GM12878 (cell line): ENCODE results near the gene SLC26A11. TPM values are rescaled to one million over a fixed set of nuclear protein-coding genes. Genes with fewer than 3 reads are reported as not detected.
A peak's percentile ranks its signal among the peaks of the same experiment; 100 is the strongest.
"Not testable (repeated sequence)": the region's sequence is repeated elsewhere in the genome, so short reads cannot be mapped to it uniquely, and the experiment has no call there.

Source experiments
- ATAC-seq: fragments of 200-7000 bp; cut with Tn5 transposase; 3 replicates; pipeline ENCODE4 v1.9.1; 2020; ENCODE audit warnings: mild to moderate bottlenecking, moderate library complexity
- BruUV-seq: library from RNA; stranded (reverse); fragments of 400-500 nt; replicated peaks from 2 replicates; lab custom pipeline; 2021; lab: Mats Ljungman, UMichigan
- CTCF ChIA-PET: fragments of 300-600 bp; sonication (Branson Sonifier 250); formaldehyde crosslinking; extraction: SDS; loops from one replicate; lab custom pipeline; 2021; ENCODE audit warnings: inconsistent platforms; lab: Yijun Ruan, JAX
- POLR2A ChIA-PET: fragments of 350-600 bp; formaldehyde crosslinking; extraction: SDS; loops from one replicate; lab custom pipeline; 2021; ENCODE audit warnings: inconsistent platforms; lab: Charles Lee
- RAD21 ChIA-PET: fragments of 300-600 bp; sonication (Branson Sonifier 250); formaldehyde crosslinking; loops from one replicate; lab custom pipeline; 2023; ENCODE audit warnings: antibody characterized with exemption; ENCODE audit not compliant: unreplicated experiment; lab: Charles Lee
- SMC1A ChIA-PET: fragments of 300-600 bp; sonication (Branson Sonifier 250); formaldehyde crosslinking; loops from one replicate; lab custom pipeline; 2023; ENCODE audit not compliant: unreplicated experiment, uncharacterized antibody; lab: Charles Lee
- DNase-seq: peaks from one replicate; pipeline ENCODE4 v3.0.0-alpha.2; 2011; ENCODE audit warnings: low read depth, low spot score
- FAIRE-seq: peaks from 3 replicates; lab custom pipeline; 2011; peaks lifted over from hg19 to GRCh38; lab: Jason Lieb, UNC
- H2AFZ ChIP-seq: 2 replicates; pipeline ENCODE4 v1.6.0; 2011; ENCODE audit warnings: low read depth, low read length, control low read depth; ENCODE audit not compliant: control insufficient read depth
- H3K27ac ChIP-seq: 2 replicates; pipeline ENCODE4 v1.5.1; 2011; ENCODE audit warnings: control low read depth; ENCODE audit not compliant: control insufficient read depth, insufficient read depth
- H3K27me3 ChIP-seq, 2 experiments: replicated peaks in 1 of 2; 2 replicates each; pipeline versions ENCODE4 v1.6.0 to v1.6.1; 2011; ENCODE audit warnings: low read length in 1 of 2; ENCODE audit not compliant: control insufficient read depth in 2 of 2, insufficient read depth in 2 of 2
- H3K36me3 ChIP-seq, 2 experiments: 2 replicates each; pipeline ENCODE4 v1.5.1; 2011; ENCODE audit warnings: low read length in 1 of 2; ENCODE audit not compliant: control insufficient read depth in 2 of 2, insufficient read depth in 2 of 2
- H3K4me1 ChIP-seq: 2 replicates; pipeline ENCODE4 v1.6.1; 2011; ENCODE audit warnings: mild to moderate bottlenecking, low read length, moderate library complexity, mixed read lengths; ENCODE audit not compliant: control insufficient read depth, insufficient read depth
- H3K4me2 ChIP-seq: 2 replicates; pipeline ENCODE4 v1.6.0; 2011; ENCODE audit warnings: control low read depth; ENCODE audit not compliant: control insufficient read depth, insufficient read depth
- H3K4me3 ChIP-seq: fragments of 200-600 bp; sonication (generic); 2 replicates; pipeline ENCODE4 v1.5.1; 2016
- H3K79me2 ChIP-seq: 2 replicates; pipeline ENCODE4 v1.6.0; 2011; ENCODE audit warnings: low read length; ENCODE audit not compliant: control insufficient read depth, insufficient read depth
- H3K9ac ChIP-seq: 2 replicates; pipeline ENCODE4 v1.8.0; 2011; ENCODE audit warnings: low read length, control low read depth, mixed read lengths; ENCODE audit not compliant: control insufficient read depth, insufficient read depth
- H3K9me3 ChIP-seq: replicated peaks from 3 replicates; pipeline ENCODE4 v1.5.1; 2011; ENCODE audit warnings: mild to moderate bottlenecking, low read length; ENCODE audit not compliant: control insufficient read depth, insufficient read depth
- H4K20me1 ChIP-seq: 2 replicates; pipeline ENCODE4 v1.6.0; 2011; ENCODE audit not compliant: control insufficient read depth, insufficient read depth
- WGBS: methylation state at CpG from one replicate; pipeline ENCODE4 v1.1.6; 2016; ENCODE audit warnings: low lambda C conversion rate; ENCODE audit not compliant: insufficient replicate concordance, insufficient coverage; ENCODE audit errors: missing lambda C conversion rate; 5-methylcytosine and 5-hydroxymethylcytosine counted together
- in situ Hi-C: fragments of 300-500 bp; cut with MboI; formaldehyde crosslinking; loops from 9 replicates; pipeline ENCODE4 v1.14.3; 2018; ENCODE audit warnings: mixed read lengths
- intact Hi-C: fragments of 100-400 bp; cut with micrococcal nuclease; formaldehyde crosslinking; loops from one replicate; pipeline ENCODE4 v1.14.2; 2022; ENCODE audit not compliant: unreplicated experiment
- polyA plus RNA-seq, 11 experiments: library from polyadenylated mRNA; depleted of rRNA in 4 of 11; unstranded in 6 of 11; stranded (reverse) in 5 of 11; fragments of >200 nt; fragmentation: Nextera tagmentation in 4 of 11; fragmentation: Illumina TruSeq in 1 of 11; extraction: Ambion mirVana in 4 of 11; extraction: Trizol in 1 of 11; gene quantifications; 1 replicate in 1 of 11; 2 replicates in 10 of 11; pipeline versions ENCODE4 v1.2.1 to v1.2.3, GENCODE V29; 2011 to 2016; ENCODE audit warnings: inconsistent platforms in 2 of 11, missing spikeins in 2 of 11, low read depth in 1 of 11
- total RNA-seq, 4 experiments: library from RNA; depleted of rRNA in 3 of 4; stranded (reverse); fragments of >200 nt in 3 of 4; fragmentation: Illumina TruSeq in 1 of 4; extraction: Trizol in 1 of 4; gene quantifications; 2 replicates each; pipeline versions ENCODE4 v1.2.1 to v1.2.3, GENCODE V29; 2013 to 2021
- TF ChIP-seq, protein P1 (sequence below): fragments of 450-650 bp; IDR thresholded peaks from 2 replicates; pipeline ENCODE4 v1.6.1; 2017; ENCODE audit warnings: mild to moderate bottlenecking, moderate library complexity
- TF ChIP-seq, protein P2 (sequence below): fragments of 450-650 bp; IDR thresholded peaks from 2 replicates; pipeline ENCODE4 v1.6.1; 2017; ENCODE audit warnings: mild to moderate bottlenecking, moderate library complexity

Gene SLC26A11
- total and polyA plus RNA-seq, 10 of the 15 experiments (the other 5 are each of a cell fraction or from before 2014, with no cell fraction given) = 0.05 to 4.1 (median 1.2) TPM; not detected in 1

DNA sequence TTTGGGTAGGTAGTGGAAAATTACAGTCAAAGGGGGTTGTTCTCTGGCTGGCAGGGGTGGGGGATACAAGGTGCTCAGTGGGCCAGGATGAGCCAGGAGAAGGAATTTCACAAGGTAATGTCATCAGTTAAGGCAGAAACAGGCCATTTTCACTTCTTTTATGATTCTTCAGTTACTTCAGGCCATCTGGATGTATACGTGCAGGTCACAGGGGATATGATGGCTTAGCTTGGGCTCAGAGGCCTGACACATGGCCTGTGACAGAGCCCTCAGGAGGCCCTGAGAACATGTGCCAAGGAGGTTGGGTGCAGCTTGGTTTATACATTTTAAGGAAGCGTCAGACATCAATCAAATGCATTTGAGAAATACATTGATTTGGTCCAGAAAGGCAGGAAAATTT lies 38.1 kb downstream of the SLC26A11 start:
- ChIA-PET SMC1A (interaction anchor here (1.0 to 1.8 kb wide), 2 partner anchors 12 to 62 kb away, joined by 3 to 6 read pairs; no protein-coding TSS in a partner anchor), CTCF (interaction anchor here (0.6 to 0.7 kb wide), 2 partner anchors 157 to 351 kb away, joined by 3 read pairs; partner anchors contain the start of gene GAA), POLR2A (interaction anchor here (1.7 kb wide), 1 partner anchor 39 kb away, joined by 5 read pairs; no protein-coding TSS in a partner anchor)
- Histone ChIP-seq H3K79me2 (peaks cover 19% of the 10 kb centered on the region), H3K4me2 (0 out of 2 replicates have a peak overlapping the region, but pooled peaks have one; percentile 3), H3K4me1 (peaks cover 61% of the 10 kb centered on the region), H3K27ac (peak overlapping the region; percentile 69)
- intact Hi-C loops, H3K9ac ChIP-seq, in situ Hi-C loops, H3K4me3 ChIP-seq, H3K27me3 ChIP-seq, H4K20me1 ChIP-seq, BruUV-seq, ATAC-seq, H2AFZ ChIP-seq, FAIRE-seq, H3K36me3 ChIP-seq, RAD21 ChIA-PET, DNase-seq, H3K9me3 ChIP-seq: not testable (repeated sequence)
- 4% methylated on average over 2 of the region's 2 CpGs for WGBS
- TF ChIP-seq, protein P1, sequence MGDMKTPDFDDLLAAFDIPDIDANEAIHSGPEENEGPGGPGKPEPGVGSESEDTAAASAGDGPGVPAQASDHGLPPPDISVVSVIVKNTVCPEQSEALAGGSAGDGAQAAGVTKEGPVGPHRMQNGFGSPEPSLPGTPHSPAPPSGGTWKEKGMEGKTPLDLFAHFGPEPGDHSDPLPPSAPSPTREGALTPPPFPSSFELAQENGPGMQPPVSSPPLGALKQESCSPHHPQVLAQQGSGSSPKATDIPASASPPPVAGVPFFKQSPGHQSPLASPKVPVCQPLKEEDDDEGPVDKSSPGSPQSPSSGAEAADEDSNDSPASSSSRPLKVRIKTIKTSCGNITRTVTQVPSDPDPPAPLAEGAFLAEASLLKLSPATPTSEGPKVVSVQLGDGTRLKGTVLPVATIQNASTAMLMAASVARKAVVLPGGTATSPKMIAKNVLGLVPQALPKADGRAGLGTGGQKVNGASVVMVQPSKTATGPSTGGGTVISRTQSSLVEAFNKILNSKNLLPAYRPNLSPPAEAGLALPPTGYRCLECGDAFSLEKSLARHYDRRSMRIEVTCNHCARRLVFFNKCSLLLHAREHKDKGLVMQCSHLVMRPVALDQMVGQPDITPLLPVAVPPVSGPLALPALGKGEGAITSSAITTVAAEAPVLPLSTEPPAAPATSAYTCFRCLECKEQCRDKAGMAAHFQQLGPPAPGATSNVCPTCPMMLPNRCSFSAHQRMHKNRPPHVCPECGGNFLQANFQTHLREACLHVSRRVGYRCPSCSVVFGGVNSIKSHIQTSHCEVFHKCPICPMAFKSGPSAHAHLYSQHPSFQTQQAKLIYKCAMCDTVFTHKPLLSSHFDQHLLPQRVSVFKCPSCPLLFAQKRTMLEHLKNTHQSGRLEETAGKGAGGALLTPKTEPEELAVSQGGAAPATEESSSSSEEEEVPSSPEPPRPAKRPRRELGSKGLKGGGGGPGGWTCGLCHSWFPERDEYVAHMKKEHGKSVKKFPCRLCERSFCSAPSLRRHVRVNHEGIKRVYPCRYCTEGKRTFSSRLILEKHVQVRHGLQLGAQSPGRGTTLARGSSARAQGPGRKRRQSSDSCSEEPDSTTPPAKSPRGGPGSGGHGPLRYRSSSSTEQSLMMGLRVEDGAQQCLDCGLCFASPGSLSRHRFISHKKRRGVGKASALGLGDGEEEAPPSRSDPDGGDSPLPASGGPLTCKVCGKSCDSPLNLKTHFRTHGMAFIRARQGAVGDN = peak; percentile 86
- TF ChIP-seq, protein P2, sequence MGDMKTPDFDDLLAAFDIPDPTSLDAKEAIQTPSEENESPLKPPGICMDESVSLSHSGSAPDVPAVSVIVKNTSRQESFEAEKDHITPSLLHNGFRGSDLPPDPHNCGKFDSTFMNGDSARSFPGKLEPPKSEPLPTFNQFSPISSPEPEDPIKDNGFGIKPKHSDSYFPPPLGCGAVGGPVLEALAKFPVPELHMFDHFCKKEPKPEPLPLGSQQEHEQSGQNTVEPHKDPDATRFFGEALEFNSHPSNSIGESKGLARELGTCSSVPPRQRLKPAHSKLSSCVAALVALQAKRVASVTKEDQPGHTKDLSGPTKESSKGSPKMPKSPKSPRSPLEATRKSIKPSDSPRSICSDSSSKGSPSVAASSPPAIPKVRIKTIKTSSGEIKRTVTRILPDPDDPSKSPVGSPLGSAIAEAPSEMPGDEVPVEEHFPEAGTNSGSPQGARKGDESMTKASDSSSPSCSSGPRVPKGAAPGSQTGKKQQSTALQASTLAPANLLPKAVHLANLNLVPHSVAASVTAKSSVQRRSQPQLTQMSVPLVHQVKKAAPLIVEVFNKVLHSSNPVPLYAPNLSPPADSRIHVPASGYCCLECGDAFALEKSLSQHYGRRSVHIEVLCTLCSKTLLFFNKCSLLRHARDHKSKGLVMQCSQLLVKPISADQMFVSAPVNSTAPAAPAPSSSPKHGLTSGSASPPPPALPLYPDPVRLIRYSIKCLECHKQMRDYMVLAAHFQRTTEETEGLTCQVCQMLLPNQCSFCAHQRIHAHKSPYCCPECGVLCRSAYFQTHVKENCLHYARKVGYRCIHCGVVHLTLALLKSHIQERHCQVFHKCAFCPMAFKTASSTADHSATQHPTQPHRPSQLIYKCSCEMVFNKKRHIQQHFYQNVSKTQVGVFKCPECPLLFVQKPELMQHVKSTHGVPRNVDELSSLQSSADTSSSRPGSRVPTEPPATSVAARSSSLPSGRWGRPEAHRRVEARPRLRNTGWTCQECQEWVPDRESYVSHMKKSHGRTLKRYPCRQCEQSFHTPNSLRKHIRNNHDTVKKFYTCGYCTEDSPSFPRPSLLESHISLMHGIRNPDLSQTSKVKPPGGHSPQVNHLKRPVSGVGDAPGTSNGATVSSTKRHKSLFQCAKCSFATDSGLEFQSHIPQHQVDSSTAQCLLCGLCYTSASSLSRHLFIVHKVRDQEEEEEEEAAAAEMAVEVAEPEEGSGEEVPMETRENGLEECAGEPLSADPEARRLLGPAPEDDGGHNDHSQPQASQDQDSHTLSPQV = peak; percentile 52; the same call in 1 of the 2 replicates
